ENCODE data around the gene MAPK4. TPM values are rescaled to one million over a fixed set of nuclear protein-coding genes. Genes with fewer than 3 reads are reported as not detected.

Gene MAPK4
- total and polyA plus RNA-seq, 10 of the 15 experiments (the other 5 are each of a cell fraction or from before 2014, with no cell fraction given): 0.03 to 0.11 (median 0.06) TPM; not detected in 4

DNA sequence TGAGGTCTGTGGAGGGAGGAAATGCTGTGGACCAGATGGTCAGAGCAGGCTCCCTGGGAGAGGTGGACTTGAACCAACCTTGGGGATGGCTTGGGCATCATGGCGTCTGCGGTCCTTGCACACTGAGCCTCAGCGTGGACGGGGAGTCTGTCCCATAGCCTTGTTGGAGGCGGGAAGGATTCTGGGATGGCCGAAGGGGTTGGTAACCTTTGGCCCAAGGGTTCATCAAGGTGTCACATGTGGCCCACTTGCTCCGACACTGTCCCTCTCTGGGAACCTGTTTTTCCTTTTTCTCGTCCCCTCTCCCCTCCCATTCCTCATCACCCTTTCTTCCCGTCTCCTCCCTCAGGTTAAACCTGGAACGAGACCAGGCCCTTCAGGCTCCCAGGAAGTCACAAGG, 66.4 kb downstream of the MAPK4 start:
- BruUV-seq (replicated peaks): no TSS peak
- no peaks in the 10 kb centered on the region for H3K9me3 ChIP-seq (replicated peaks; ENCODE audit: control insufficient read depth, insufficient read depth, low read length)
- peaks cover 0 to 5% of the 10 kb centered on the region in 2 experiments; a peak in 3 of 4 replicates for H3K27me3 ChIP-seq (replicated peaks in 1 of 2; ENCODE audit: control insufficient read depth in 2 of 2, insufficient read depth in 2 of 2, low read length in 1 of 2)
- no peak for DNase-seq (ENCODE audit: low read depth, low spot score)
- no peak overlapping the region for H3K4me3 ChIP-seq
- in situ Hi-C loops (cut with MboI) (no loop called here), intact Hi-C loops (cut with micrococcal nuclease; ENCODE audit: unreplicated experiment) (no loop called here)
- TF ChIP-seq, protein P1, sequence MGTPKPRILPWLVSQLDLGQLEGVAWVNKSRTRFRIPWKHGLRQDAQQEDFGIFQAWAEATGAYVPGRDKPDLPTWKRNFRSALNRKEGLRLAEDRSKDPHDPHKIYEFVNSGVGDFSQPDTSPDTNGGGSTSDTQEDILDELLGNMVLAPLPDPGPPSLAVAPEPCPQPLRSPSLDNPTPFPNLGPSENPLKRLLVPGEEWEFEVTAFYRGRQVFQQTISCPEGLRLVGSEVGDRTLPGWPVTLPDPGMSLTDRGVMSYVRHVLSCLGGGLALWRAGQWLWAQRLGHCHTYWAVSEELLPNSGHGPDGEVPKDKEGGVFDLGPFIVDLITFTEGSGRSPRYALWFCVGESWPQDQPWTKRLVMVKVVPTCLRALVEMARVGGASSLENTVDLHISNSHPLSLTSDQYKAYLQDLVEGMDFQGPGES (IDR thresholded peaks at IDR 0.05): no peak
- TF ChIP-seq KLF5 (IDR thresholded peaks at IDR 0.05; ENCODE audit: partially characterized antibody) (no peak), BHLHE40 (IDR thresholded peaks at IDR 0.05; ENCODE audit: borderline replicate concordance in 1 of 2, low read depth in 2 of 2, low read length in 1 of 2) (no peak), FOXK2 (IDR thresholded peaks at IDR 0.05) (no peak), TCF3 (IDR thresholded peaks at IDR 0.05; ENCODE audit: borderline replicate concordance, insufficient read depth, low read depth, low read length) (no peak), MYC (IDR thresholded peaks at IDR 0.05; ENCODE audit: insufficient read depth, insufficient read length, insufficient replicate concordance, low read length, severe bottlenecking) (no peak), ZNF384 (IDR thresholded peaks at IDR 0.05; ENCODE audit: borderline replicate concordance, low read depth, low read length) (no peak), ZNF274 (IDR thresholded peaks at IDR 0.05; ENCODE audit: insufficient read depth, insufficient read length) (no peak), NR2F1 (conservative IDR thresholded peaks at IDR 0.05) (no peak), PAX8 (IDR thresholded peaks at IDR 0.05) (no peak), POLR2AphosphoS2 (IDR thresholded peaks at IDR 0.05; ENCODE audit: low read depth, low read length) (no peak), CHD2 (IDR thresholded peaks at IDR 0.05; ENCODE audit: borderline replicate concordance, low read depth, low read length) (no peak)
- TF ChIP-seq, protein P2, sequence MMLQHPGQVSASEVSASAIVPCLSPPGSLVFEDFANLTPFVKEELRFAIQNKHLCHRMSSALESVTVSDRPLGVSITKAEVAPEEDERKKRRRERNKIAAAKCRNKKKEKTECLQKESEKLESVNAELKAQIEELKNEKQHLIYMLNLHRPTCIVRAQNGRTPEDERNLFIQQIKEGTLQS (IDR thresholded peaks at IDR 0.05; ENCODE audit: borderline replicate concordance, extremely low read depth, low read depth, low read length): no peak
- TF ChIP-seq, protein P3, sequence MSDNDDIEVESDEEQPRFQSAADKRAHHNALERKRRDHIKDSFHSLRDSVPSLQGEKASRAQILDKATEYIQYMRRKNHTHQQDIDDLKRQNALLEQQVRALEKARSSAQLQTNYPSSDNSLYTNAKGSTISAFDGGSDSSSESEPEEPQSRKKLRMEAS (IDR thresholded peaks at IDR 0.05; ENCODE audit: low read depth, low read length): no peak
- TF ChIP-seq, protein P4, sequence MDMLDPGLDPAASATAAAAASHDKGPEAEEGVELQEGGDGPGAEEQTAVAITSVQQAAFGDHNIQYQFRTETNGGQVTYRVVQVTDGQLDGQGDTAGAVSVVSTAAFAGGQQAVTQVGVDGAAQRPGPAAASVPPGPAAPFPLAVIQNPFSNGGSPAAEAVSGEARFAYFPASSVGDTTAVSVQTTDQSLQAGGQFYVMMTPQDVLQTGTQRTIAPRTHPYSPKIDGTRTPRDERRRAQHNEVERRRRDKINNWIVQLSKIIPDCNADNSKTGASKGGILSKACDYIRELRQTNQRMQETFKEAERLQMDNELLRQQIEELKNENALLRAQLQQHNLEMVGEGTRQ (IDR thresholded peaks at IDR 0.05; ENCODE audit: borderline replicate concordance, low read depth, low read length): no peak
- H3K4me2 ChIP-seq (ENCODE audit: control insufficient read depth, insufficient read depth): no peak overlapping the region
- POLR2A ChIA-PET: no interaction called here
- H3K4me1 ChIP-seq (ENCODE audit: control insufficient read depth, insufficient read depth, low read length): no peaks in the 10 kb centered on the region
- CTCF ChIA-PET: no interaction called here
- no peak overlapping the region for H3K9ac ChIP-seq (ENCODE audit: control insufficient read depth, insufficient read depth, low read length)
- H3K36me3 ChIP-seq (ENCODE audit: control insufficient read depth in 2 of 2, insufficient read depth in 2 of 2, low read length in 1 of 2): no peaks in the 10 kb centered on the region
- FAIRE-seq: no peak
- H3K27ac ChIP-seq (ENCODE audit: control insufficient read depth, insufficient read depth): no peak overlapping the region
- no peak for ATAC-seq
- SMC1A ChIA-PET (ENCODE audit: uncharacterized antibody, unreplicated experiment): no interaction called here
- no peaks in the 10 kb centered on the region for H3K79me2 ChIP-seq (ENCODE audit: control insufficient read depth, insufficient read depth, low read length)
- WGBS (ENCODE audit: insufficient coverage, insufficient replicate concordance, low lambda C conversion rate, missing lambda C conversion rate): 25% methylated on average over 10 of the region's 10 CpGs
- no peaks in the 10 kb centered on the region for H4K20me1 ChIP-seq (ENCODE audit: control insufficient read depth, insufficient read depth)
- H2AFZ ChIP-seq (ENCODE audit: control insufficient read depth, low read depth, low read length): no peak overlapping the region
- RAD21 ChIA-PET (ENCODE audit: unreplicated experiment): no interaction called here

Measured in GM12878 (cell line).